CD4-positive, alpha-beta T cell (primary cell): ENCODE data around the gene MYL11. TPM values are rescaled to one million over a fixed set of nuclear protein-coding genes. Genes with fewer than 3 reads are reported as not detected.

ENCODE experiments used
- ATAC-seq: fragments of 200-7000 bp; cut with Tn5 transposase; one replicate; pipeline ENCODE4 v1.10.0; 2022; ENCODE audit warnings: mild to moderate bottlenecking; ENCODE audit not compliant: poor library complexity
- CTCF ChIA-PET: fragments of 350-600 bp; sonication (Branson Sonifier 250); formaldehyde crosslinking; loops from one replicate; lab custom pipeline; 2021; ENCODE audit warnings: antibody characterized with exemption, inconsistent platforms; lab: Charles Lee
- POLR2A ChIA-PET: fragments of 350-600 bp; sonication (Branson Sonifier 250); formaldehyde crosslinking; loops from one replicate; lab custom pipeline; 2021; ENCODE audit warnings: antibody characterized with exemption, inconsistent platforms; lab: Charles Lee
- DNase-seq, 14 experiments: peaks; one replicate each; pipeline ENCODE4 v3.0.0-alpha.2; 2013 to 2020; ENCODE audit warnings: mixed read lengths in 2 of 14
- H3K27ac ChIP-seq, 2 donors: one replicate each; pipeline versions ENCODE4 v1.5.1 to v1.7.0; 2013; ENCODE audit warnings: low read length in 2 of 2, low read depth in 1 of 2, mild to moderate bottlenecking in 1 of 2
- H3K27me3 ChIP-seq, 2 experiments: 1 replicate in 1 of 2; 2 replicates in 1 of 2; pipeline versions ENCODE4 v1.6.1 to v1.7.0; 2013; ENCODE audit warnings: low read length in 2 of 2, control low read depth in 1 of 2, mild to moderate bottlenecking in 1 of 2, moderate library complexity in 1 of 2; ENCODE audit not compliant: insufficient read depth in 2 of 2, control insufficient read depth in 1 of 2
- H3K36me3 ChIP-seq: one replicate; pipeline ENCODE4 v1.6.1; 2013; ENCODE audit warnings: low read length, control low read depth; ENCODE audit not compliant: insufficient read depth
- H3K4me1 ChIP-seq: one replicate; pipeline ENCODE4 v1.6.1; 2013; ENCODE audit warnings: low read length, control low read depth; ENCODE audit not compliant: insufficient read depth
- H3K4me3 ChIP-seq: one replicate; pipeline ENCODE4 v1.5.1; 2013; ENCODE audit warnings: mild to moderate bottlenecking, low read length, moderate library complexity
- H3K9me3 ChIP-seq, 2 experiments: 1 replicate in 1 of 2; 2 replicates in 1 of 2; pipeline versions ENCODE4 v1.6.1 to v1.7.0; 2013; ENCODE audit warnings: low read length in 2 of 2, mild to moderate bottlenecking in 2 of 2, control low read depth in 1 of 2, moderate library complexity in 1 of 2; ENCODE audit not compliant: control insufficient read depth in 1 of 2, insufficient read depth in 1 of 2
- H3K27ac Mint-ChIP-seq: one replicate; pipeline ENCODE4 v1.8.0; 2020; ENCODE audit warnings: mixed read lengths
- H3K27me3 Mint-ChIP-seq: one replicate; pipeline ENCODE4 v1.8.0; 2021; ENCODE audit warnings: mixed read lengths
- H3K36me3 Mint-ChIP-seq: one replicate; pipeline ENCODE4 v1.8.0; 2021; ENCODE audit warnings: low read depth, mixed read lengths
- H3K4me1 Mint-ChIP-seq: one replicate; pipeline ENCODE4 v1.8.0; 2021; ENCODE audit warnings: low read depth, mixed read lengths
- H3K4me3 Mint-ChIP-seq: one replicate; pipeline ENCODE4 v1.8.0; 2020; ENCODE audit warnings: mild to moderate bottlenecking, mixed read lengths
- H3K9me3 Mint-ChIP-seq: one replicate; pipeline ENCODE4 v1.8.0; 2020; ENCODE audit warnings: mixed read lengths
- CTCF ChIP-seq: fragments of 200-600 bp; IDR thresholded peaks from one replicate; pipeline ENCODE4 v1.8.0; 2022; ENCODE audit warnings: antibody characterized with exemption, mild to moderate bottlenecking
- intact Hi-C, 2 experiments: fragments of 100-400 bp; cut with DNase I in 1 of 2; cut with micrococcal nuclease in 1 of 2; formaldehyde crosslinking; loops; one replicate each; pipeline versions ENCODE4 v1.15.1 to v1.9.0; 2023 to 2025; cut with DNase I, micrococcal nuclease
- total RNA-seq, 174 experiments: library from RNA in 2 of 174; stranded (reverse) in 2 of 174; gene quantifications; one replicate each; pipeline ENCODE4 v1.2.3 and lab custom pipeline; 2021 to 2026

The MYL11 gene
- total RNA-seq, 2 experiments from 2014 or later: 0.95 to 2.4 TPM

GRCh38 chr16:30355144-30355953, 19.3 kb upstream of the MYL11 start, which contains the start of gene CD2BP2:
CD2BP2 (minus strand) TSS chr16:30355308; CDS start chr16:30354681, 627 bp downstream.
- no peak for TF ChIP-seq CTCF
- ChIA-PET POLR2A (interaction anchor here (0.8 to 4.6 kb wide), 11 partner anchors 11 to 290 kb away, joined by 3 to 19 read pairs (median 5); partner anchors contain the start of genes ALDOA, CORO1A, DCTPP1 and SEPTIN1), CTCF (interaction anchor here (0.6 to 2.1 kb wide), 4 partner anchors 15 to 54 kb away, joined by 3 to 9 read pairs (median 4); partner anchors contain the start of genes TBC1D10B and ZNF771)
- ATAC-seq: peak; percentile 88
- intact Hi-C loops: loop anchor here (1.0 to 10.0 kb wide), 6 partner anchors 15 to 202 kb away; partner anchors contain the start of genes TBC1D10B (in 2 of the 2), ZNF771 (in 2 of the 2) and ZNF764 (in 1 of the 2)
- H3K27me3 ChIP-seq: no peaks in the 10 kb centered on the region
- H3K27ac ChIP-seq: peak within 1 kb of the TSS; percentile 92 to 99
- peaks cover 74% of the 10 kb centered on the region for H3K36me3 Mint-ChIP-seq
- peak within 1 kb of the TSS; percentile 98 for H3K4me3 ChIP-seq
- H3K4me3 Mint-ChIP-seq: peak within 1 kb of the TSS; percentile 91
- peak; percentile 71 to 97 (median 84) for DNase-seq
- H3K9me3 Mint-ChIP-seq: no peaks in the 10 kb centered on the region
- H3K4me1 ChIP-seq: peaks cover 35% of the 10 kb centered on the region
- H3K36me3 ChIP-seq: peaks cover 59% of the 10 kb centered on the region
- H3K27ac Mint-ChIP-seq: peak within 1 kb of the TSS; percentile 89
- no peaks in the 10 kb centered on the region for H3K9me3 ChIP-seq
- H3K27me3 Mint-ChIP-seq: no peaks in the 10 kb centered on the region
- peaks cover 28% of the 10 kb centered on the region for H3K4me1 Mint-ChIP-seq

GRCh38 chr16:30355954-30356308, 18.7 kb upstream of the MYL11 start:
- DNase-seq: peak in 1 of 14 experiments; percentile 39
- Histone ChIP-seq H3K4me3 (peak overlapping the region; percentile 98), H3K4me1 (peaks cover 35% of the 10 kb centered on the region), H3K36me3 (peaks cover 53% of the 10 kb centered on the region), H3K27ac (peak overlapping the region; percentile 92 to 99), H3K27me3 (no peaks in the 10 kb centered on the region), H3K9me3 (no peaks in the 10 kb centered on the region)
- Mint-ChIP-seq H3K27ac (peak overlapping the region; percentile 89), H3K27me3 (no peaks in the 10 kb centered on the region), H3K4me3 (peak overlapping the region; percentile 91), H3K9me3 (no peaks in the 10 kb centered on the region), H3K36me3 (peaks cover 74% of the 10 kb centered on the region), H3K4me1 (peaks cover 24% of the 10 kb centered on the region)
- POLR2A ChIA-PET: interaction anchor here (1.0 to 4.6 kb wide), 9 partner anchors 12 to 290 kb away, joined by 3 to 19 read pairs (median 10); partner anchors contain the start of genes ALDOA, CORO1A and TBC1D10B
- CTCF ChIA-PET: no interaction called here
- no peak for ATAC-seq
- intact Hi-C loops: loop anchor here (1.0 to 10.0 kb wide), 6 partner anchors 14 to 201 kb away; partner anchors contain the start of genes TBC1D10B (in 2 of the 2), ZNF771 (in 2 of the 2) and ZNF764 (in 1 of the 2)
- TF ChIP-seq CTCF: no peak

GRCh38 chr16:30356401-30357084, 18.1 kb upstream of the MYL11 start:
- peak in 2 of 14 experiments; percentile 31 to 39 for DNase-seq
- Mint-ChIP-seq H3K27ac (peak overlapping the region; percentile 89), H3K9me3 (no peaks in the 10 kb centered on the region), H3K36me3 (peaks cover 73% of the 10 kb centered on the region), H3K4me1 (peaks cover 24% of the 10 kb centered on the region), H3K27me3 (no peaks in the 10 kb centered on the region), H3K4me3 (peak overlapping the region; percentile 91)
- ChIA-PET POLR2A (interaction anchor here (0.9 to 4.6 kb wide), 7 partner anchors 12 to 291 kb away, joined by 3 to 17 read pairs (median 5); partner anchors contain the start of gene ALDOA), CTCF (interaction anchor here (0.9 kb wide), 1 partner anchor 10 kb away, joined by 3 read pairs; no protein-coding TSS in a partner anchor)
- Histone ChIP-seq H3K27ac (peak overlapping the region; percentile 92 to 99), H3K4me1 (peaks cover 35% of the 10 kb centered on the region), H3K27me3 (no peaks in the 10 kb centered on the region), H3K9me3 (no peaks in the 10 kb centered on the region), H3K36me3 (peaks cover 47% of the 10 kb centered on the region), H3K4me3 (no peak overlapping the region)
- TF ChIP-seq CTCF: no peak
- no peak for ATAC-seq
- intact Hi-C loops: loop anchor here (5.0 to 10.0 kb wide), 2 partner anchors 48 to 201 kb away; partner anchors contain the start of genes ZNF771 (in 2 of the 2) and ZNF764 (in 1 of the 2)
